ENCODE data around the gene SPRR2A. TPM values are rescaled to one million over a fixed set of nuclear protein-coding genes. Genes with fewer than 3 reads are reported as not detected.
"Not testable (repeated sequence)": the region's sequence is repeated elsewhere in the genome, so short reads cannot be mapped to it uniquely, and the experiment has no call there.

Gene SPRR2A
- total RNA-seq, 1 experiment from 2014 or later, result not detected

GRCh38 chr1:153032677-153033308 is 24.5 kb downstream of the SPRR2A start:
- peak; percentile 90 for DNase-seq (ENCODE audit: low read depth, low spot score)

GRCh38 chr1:153032073-153032472 is 25.2 kb downstream of the SPRR2A start:
- in situ Hi-C loops (cut with HindIII; ENCODE audit: low pct_unique_long_range_greater_than_20kb, low sequenced_read_pairs), result no loop called here
- no peak for DNase-seq (ENCODE audit: low read depth, low spot score)

More at GRCh38 chr1:153032677-153033308, 24.5 kb downstream of the SPRR2A start:
- in situ Hi-C loops (cut with HindIII; ENCODE audit: low pct_unique_long_range_greater_than_20kb, low sequenced_read_pairs), result no loop called here

DNA sequence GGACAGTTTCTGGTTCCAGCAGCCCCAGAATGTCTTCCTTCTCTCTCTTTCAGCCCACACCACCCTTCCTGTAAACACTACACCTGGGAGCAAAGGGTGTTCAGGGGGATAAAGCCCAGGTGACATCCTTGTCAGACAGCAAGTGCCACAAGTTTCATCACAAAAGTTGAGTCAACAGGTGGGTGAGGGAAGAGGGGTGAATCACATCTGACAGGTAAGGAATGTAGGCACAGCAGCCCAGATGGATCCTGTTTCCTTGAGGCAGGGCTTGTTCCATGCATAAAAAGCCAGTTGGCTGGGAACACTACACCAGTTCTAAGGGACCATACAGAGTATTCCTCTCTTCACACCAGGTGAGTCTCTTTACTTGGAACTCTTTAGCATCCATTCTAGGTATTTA is 26.4 kb downstream of the SPRR2A start, which contains the start of gene SPRR1B:
Gene SPRR1B (plus strand): TSS at position 309 of the 400 bp plus-strand sequence. CDS start 1,143 bp downstream, outside the sequence.
- no peak for DNase-seq (ENCODE audit: low read depth, low spot score)
- in situ Hi-C loops (cut with HindIII; ENCODE audit: low pct_unique_long_range_greater_than_20kb, low sequenced_read_pairs), result no loop called here

DNA sequence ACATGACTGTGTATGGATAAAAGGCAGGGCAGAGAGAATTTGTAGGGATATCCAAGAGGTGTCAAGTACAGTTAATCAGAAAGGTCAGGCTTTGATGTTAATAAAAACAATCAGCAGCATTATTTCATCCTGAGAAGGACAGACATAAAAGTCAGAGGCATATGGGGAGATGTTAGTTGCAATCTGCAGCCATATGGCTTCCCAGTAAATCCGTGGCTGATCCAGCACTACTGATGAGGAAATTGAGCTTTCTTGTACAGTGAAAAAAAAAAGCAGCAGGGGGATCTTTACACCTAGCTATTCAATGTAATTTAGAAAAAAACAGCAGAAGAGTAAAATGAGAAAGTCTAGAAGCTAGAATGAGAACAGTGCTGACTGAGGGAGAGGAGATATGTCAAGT is 28.5 kb downstream of the SPRR2A start:
- DNase-seq (ENCODE audit: low read depth, low spot score), result no peak
- in situ Hi-C loops (cut with HindIII; ENCODE audit: low pct_unique_long_range_greater_than_20kb, low sequenced_read_pairs), result no loop called here

GRCh38 chr1:153025797-153026196 is 31.5 kb downstream of the SPRR2A start:
- no peak for DNase-seq (ENCODE audit: low read depth, low spot score)
- in situ Hi-C loops (cut with HindIII; ENCODE audit: low pct_unique_long_range_greater_than_20kb, low sequenced_read_pairs), result no loop called here

GRCh38 chr1:153024413-153024812 is 32.9 kb downstream of the SPRR2A start:
- no peak for DNase-seq (ENCODE audit: low read depth, low spot score)
- in situ Hi-C loops (cut with HindIII; ENCODE audit: low pct_unique_long_range_greater_than_20kb, low sequenced_read_pairs), result no loop called here

DNA sequence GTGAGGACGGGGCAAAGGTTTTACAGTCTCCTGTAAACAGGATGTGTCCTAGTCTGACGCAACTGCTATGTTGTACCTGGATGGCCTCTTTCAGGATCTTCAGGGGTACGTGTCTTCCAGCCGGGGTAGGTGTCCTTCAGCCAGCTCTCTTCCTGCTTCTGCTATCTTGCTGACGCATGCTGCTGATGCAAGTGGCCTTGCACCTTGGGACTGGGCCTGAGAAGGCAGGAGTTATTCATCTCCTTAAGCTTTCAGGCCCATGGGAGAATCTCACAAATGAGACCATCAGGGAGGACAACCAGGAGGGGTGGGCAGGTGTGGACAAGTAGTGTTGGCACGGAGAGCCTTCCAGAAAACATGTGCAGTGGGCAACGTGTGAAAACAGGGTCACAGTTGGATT is 34.2 kb downstream of the SPRR2A start:
- in situ Hi-C loops (cut with HindIII; ENCODE audit: low pct_unique_long_range_greater_than_20kb, low sequenced_read_pairs), result no loop called here
- DNase-seq (ENCODE audit: low read depth, low spot score), result no peak

GRCh38 chr1:153022340-153022739 is 35.0 kb downstream of the SPRR2A start:
- DNase-seq (ENCODE audit: low read depth, low spot score); in situ Hi-C loops (cut with HindIII; ENCODE audit: low pct_unique_long_range_greater_than_20kb, low sequenced_read_pairs): not testable (repeated sequence)

DNA sequence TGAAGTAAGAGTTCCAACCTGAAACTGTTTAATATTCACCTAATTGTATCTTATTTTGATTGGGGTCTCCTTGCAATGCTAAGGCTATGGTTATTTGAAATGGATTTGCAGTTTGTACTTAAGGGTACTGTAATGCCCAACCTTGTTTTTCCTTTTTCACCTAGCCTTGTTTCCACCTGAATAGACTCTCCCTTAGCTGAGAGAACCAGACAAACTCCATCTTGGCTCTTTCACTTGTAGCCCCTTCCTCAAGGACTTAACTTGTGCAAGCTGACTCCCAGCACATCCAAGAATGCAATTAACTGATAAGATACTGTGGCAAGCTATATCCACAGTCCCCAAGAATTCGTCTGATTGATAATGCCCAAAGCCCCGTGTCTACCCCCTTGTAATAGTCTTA is 35.5 kb downstream of the SPRR2A start:
- in situ Hi-C loops (cut with HindIII; ENCODE audit: low pct_unique_long_range_greater_than_20kb, low sequenced_read_pairs); DNase-seq (ENCODE audit: low read depth, low spot score): not testable (repeated sequence)

GRCh38 chr1:153011235-153011758 is 46.0 kb downstream of the SPRR2A start:
- in situ Hi-C loops (cut with HindIII; ENCODE audit: low pct_unique_long_range_greater_than_20kb, low sequenced_read_pairs); DNase-seq (ENCODE audit: low read depth, low spot score): not testable (repeated sequence)

Small RNAs within 50 kb of the gene (small RNA-seq; reads per million reads assigned to genes)
- gene AL356867.1, result 0 reads per million in 2 experiments
- gene RF00322, result 0 reads per million in 2 experiments

Other genes starting within 250 kb of the SPRR2A start
- gene LCE1B, start 245.5 kb downstream of the SPRR2A start, total RNA-seq (2014; rRNA removed; shearing (Covaris generic)), result not detected in 2 replicates
- not detected in 2 replicates for gene LCE1A, start 230.0 kb downstream of the SPRR2A start, total RNA-seq (2014; rRNA removed; shearing (Covaris generic))
- gene LCE6A, start 214.7 kb downstream of the SPRR2A start, total RNA-seq (2014; rRNA removed; shearing (Covaris generic)), result not detected in 2 replicates
- gene LCE7A, start 197.5 kb downstream of the SPRR2A start, total RNA-seq (2014; rRNA removed; shearing (Covaris generic)), result not detected in 2 replicates
- not detected in 2 replicates for gene SMCP, start 179.2 kb downstream of the SPRR2A start, total RNA-seq (2014; rRNA removed; shearing (Covaris generic))
- not detected in 2 replicates for gene IVL, start 149.0 kb downstream of the SPRR2A start, total RNA-seq (2014; rRNA removed; shearing (Covaris generic))
- not detected in 2 replicates for gene SPRR5, start 110.3 kb downstream of the SPRR2A start, total RNA-seq (2014; rRNA removed; shearing (Covaris generic))
- not detected in 2 replicates for gene SPRR4, start 86.9 kb downstream of the SPRR2A start, total RNA-seq (2014; rRNA removed; shearing (Covaris generic))
- not detected in 2 replicates for gene SPRR1A, start 73.4 kb downstream of the SPRR2A start, total RNA-seq (2014; rRNA removed; shearing (Covaris generic))
- gene SPRR3, start 55.8 kb downstream of the SPRR2A start, total RNA-seq (2014; rRNA removed; shearing (Covaris generic)), result not detected in 2 replicates
- gene SPRR1B, start 26.3 kb downstream of the SPRR2A start, total RNA-seq (2014; rRNA removed; shearing (Covaris generic)), result not detected in 2 replicates
- gene SPRR2D, start 16.4 kb downstream of the SPRR2A start, total RNA-seq (2014; rRNA removed; shearing (Covaris generic)), result 26.7 and 39.8 TPM in 2 replicates
- gene SPRR2B, start 14.1 kb upstream of the SPRR2A start, total RNA-seq (2014; rRNA removed; shearing (Covaris generic)), result not detected in 2 replicates
- not detected in 2 replicates for gene SPRR2E, start 37.0 kb upstream of the SPRR2A start, total RNA-seq (2014; rRNA removed; shearing (Covaris generic))
- gene SPRR2F, start 56.0 kb upstream of the SPRR2A start, total RNA-seq (2014; rRNA removed; shearing (Covaris generic)), result 0.18 and 0.51 TPM in 2 replicates
- not detected in 2 replicates for gene SPRR2G, start 93.4 kb upstream of the SPRR2A start, total RNA-seq (2014; rRNA removed; shearing (Covaris generic))
- gene LELP1, start 145.9 kb upstream of the SPRR2A start, total RNA-seq (2014; rRNA removed; shearing (Covaris generic)), result not detected in 2 replicates
- not detected in 2 replicates for gene PRR9, start 160.1 kb upstream of the SPRR2A start, total RNA-seq (2014; rRNA removed; shearing (Covaris generic))
- not detected in 2 replicates for gene LORICRIN, start 202.2 kb upstream of the SPRR2A start, total RNA-seq (2014; rRNA removed; shearing (Covaris generic))

Data from SK-MEL-5 (cell line).